H1 (cell line): Measurements from ENCODE around the gene USE1. TPM values are rescaled to one million over a fixed set of nuclear protein-coding genes. Genes with fewer than 3 reads are reported as not detected.

Experiments
- PHF8 ChIP-seq: fragments of 200-600 bp; sonication (generic); conservative IDR thresholded peaks from 2 replicates; pipeline ENCODE4 v1.7.1; 2012; ENCODE audit warnings: low read depth, mild to moderate bottlenecking, inconsistent platforms, low read length, moderate library complexity
- RAD21 ChIP-seq, 2 experiments: IDR thresholded peaks in 1 of 2; conservative IDR thresholded peaks in 1 of 2; 2 replicates each; pipeline ENCODE4 v1.6.1; 2011; ENCODE audit warnings: low read depth in 2 of 2, low read length in 2 of 2, improper control_type of control experiment in 1 of 2, inconsistent platforms in 1 of 2, mild to moderate bottlenecking in 1 of 2, moderate library complexity in 1 of 2
- SIRT6 ChIP-seq: IDR thresholded peaks from one replicate; pipeline ENCODE4 v1.7.1; 2012; ENCODE audit warnings: low read length, inconsistent platforms
- polyA plus RNA-seq, 7 experiments: library from polyadenylated mRNA; depleted of rRNA in 3 of 7; stranded (reverse) in 5 of 7; unstranded in 2 of 7; fragments of >200 nt in 5 of 7; fragments of 200-250 nt in 2 of 7; gene quantifications; 1 replicate in 5 of 7; 2 replicates in 1 of 7; 4 replicates in 1 of 7; pipeline versions ENCODE4 v1.2.1 to v1.2.3, GENCODE V29; 2011 to 2013; ENCODE audit warnings: missing spikeins in 2 of 7, mixed read lengths in 2 of 7
- total RNA-seq: library from RNA; stranded (reverse); fragmentation: NEBNext Ultra II Directional; extraction: Animal tissue kit (Norgen Biotek cat#: 25700); gene quantifications from 2 replicates; pipeline ENCODE4 v1.2.1, GENCODE V29; 2021

The USE1 gene
- total and polyA plus RNA-seq, 2 of the 8 experiments (the other 6 are each of a cell fraction or from before 2014, with no cell fraction given): 8.7 to 13.9 TPM

GRCh38 chr19:17266026-17266425, 50.9 kb downstream of the USE1 start (continued):
- TF ChIP-seq RAD21 (IDR thresholded peaks at IDR 0.05 in 1 of 2, conservative IDR thresholded peaks at IDR 0.05 in 1 of 2; ENCODE audit: low read depth in 2 of 2, low read length in 2 of 2) (no peak), SIRT6 (no peak), PHF8 (no peak)
